ENCODE results near the gene ZNF407. TPM values are rescaled to one million over a fixed set of nuclear protein-coding genes. Genes with fewer than 3 reads are reported as not detected.

Gene ZNF407
- total RNA-seq, 6 experiments from 2014 or later = 4.3 to 8.0 (median 5.7) TPM

- WGBS (ENCODE audit: insufficient coverage, low coverage, low lambda C conversion rate, missing lambda C conversion rate) = 93% methylated on average over 7 of the region's 7 CpGs
- H3K27me3 ChIP-seq = no peaks in the 10 kb centered on the region
These were observed 418.5 kb downstream of the ZNF407 start for GRCh38 chr18:75016025-75016717.

DNA sequence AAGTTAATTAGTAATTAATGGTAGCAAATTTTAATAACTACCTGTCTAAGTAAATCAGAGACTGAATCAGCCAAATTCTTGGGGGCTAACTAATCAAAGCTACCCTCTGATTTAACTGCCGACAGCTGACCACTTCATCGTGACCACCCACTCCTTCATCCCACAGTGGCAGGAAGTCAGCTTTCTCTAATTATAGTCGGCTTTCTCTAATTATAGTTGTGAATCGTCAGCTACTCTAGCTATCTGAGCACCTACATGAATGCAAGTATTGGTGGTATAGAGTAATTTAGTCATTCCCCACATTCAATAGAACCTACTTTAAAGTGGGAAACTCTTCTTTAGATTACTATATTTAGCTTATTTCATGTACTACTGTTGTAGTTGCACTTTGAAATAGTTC, 425.8 kb downstream of the ZNF407 start:
- no peak overlapping the region for H3K4me3 ChIP-seq
- TF ChIP-seq POLR2A (IDR thresholded peaks at IDR 0.05) (no peak), CTCF (IDR thresholded peaks at IDR 0.05) (no peak)
- H3K27me3 ChIP-seq = no peaks in the 10 kb centered on the region
- H3K27ac ChIP-seq = no peak overlapping the region
- WGBS (ENCODE audit: insufficient coverage, low coverage, low lambda C conversion rate, missing lambda C conversion rate) = 69% methylated on average over 4 of the region's 4 CpGs
- H3K4me1 ChIP-seq = no peaks in the 10 kb centered on the region
- intact Hi-C loops (cut with DNase I) = no loop called here
- H3K36me3 ChIP-seq = no peaks in the 10 kb centered on the region
- ATAC-seq = no peak
- H3K9me3 ChIP-seq = no peaks in the 10 kb centered on the region
- DNase-seq = no peak

More at GRCh38 chr18:75016025-75016717, 418.5 kb downstream of the ZNF407 start:
- Histone ChIP-seq H3K27ac (no peak overlapping the region), H3K4me3 (no peak overlapping the region), H3K4me1 (no peaks in the 10 kb centered on the region), H3K36me3 (no peaks in the 10 kb centered on the region), H3K9me3 (no peaks in the 10 kb centered on the region)
- no peak for TF ChIP-seq POLR2A (IDR thresholded peaks at IDR 0.05)
- TF ChIP-seq CTCF (IDR thresholded peaks at IDR 0.05) = no peak
- intact Hi-C loops (cut with DNase I) = no loop called here
- ATAC-seq = no peak
- no peak for DNase-seq

- no peak for ATAC-seq
- no peaks in the 10 kb centered on the region for H3K36me3 ChIP-seq
- 96% methylated on average over 8 of the region's 8 CpGs for WGBS (ENCODE audit: insufficient coverage, low coverage, low lambda C conversion rate, missing lambda C conversion rate)
- no peak for DNase-seq
- H3K4me1 ChIP-seq = no peaks in the 10 kb centered on the region
- TF ChIP-seq CTCF (IDR thresholded peaks at IDR 0.05) (no peak), POLR2A (IDR thresholded peaks at IDR 0.05) (no peak)
- intact Hi-C loops (cut with DNase I) = no loop called here
- H3K27ac ChIP-seq = no peak overlapping the region
- no peak overlapping the region for H3K4me3 ChIP-seq
- no peaks in the 10 kb centered on the region for H3K9me3 ChIP-seq
- H3K27me3 ChIP-seq = no peaks in the 10 kb centered on the region
These were observed 427.2 kb downstream of the ZNF407 start for GRCh38 chr18:75024871-75025270.

DNA sequence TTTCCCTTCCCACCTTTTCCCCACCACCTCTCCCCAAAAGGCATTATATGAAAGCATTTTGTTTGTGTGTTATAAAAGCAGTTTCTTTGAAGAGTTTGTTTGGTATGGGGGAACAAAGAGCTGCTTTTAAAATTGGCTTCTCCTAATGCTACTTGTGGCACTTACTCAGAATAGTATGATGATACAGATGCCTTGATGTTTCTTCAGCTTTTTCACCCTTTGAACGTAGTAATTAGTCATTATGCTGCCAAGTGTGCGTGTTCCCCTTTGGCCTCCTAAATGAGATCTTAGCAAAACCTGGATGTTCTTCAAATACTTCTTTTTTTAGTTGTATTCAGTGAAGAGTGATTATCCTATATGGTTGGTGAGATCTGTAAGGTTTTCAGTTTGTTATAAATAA, 427.9 kb downstream of the ZNF407 start:
- H3K4me3 ChIP-seq = no peak overlapping the region
- H3K4me1 ChIP-seq = no peaks in the 10 kb centered on the region
- DNase-seq (no peak), ATAC-seq (no peak)
- WGBS (ENCODE audit: insufficient coverage, low coverage, low lambda C conversion rate, missing lambda C conversion rate) = 66% methylated on average over 2 of the region's 2 CpGs
- H3K36me3 ChIP-seq = no peaks in the 10 kb centered on the region
- no peaks in the 10 kb centered on the region for H3K27me3 ChIP-seq
- H3K27ac ChIP-seq = no peak overlapping the region
- intact Hi-C loops (cut with DNase I) = no loop called here
- no peaks in the 10 kb centered on the region for H3K9me3 ChIP-seq
- no peak for TF ChIP-seq POLR2A (IDR thresholded peaks at IDR 0.05)
- TF ChIP-seq CTCF (IDR thresholded peaks at IDR 0.05) = no peak
